Neuronal stem cell (in vitro differentiated cells): ENCODE measurements around the gene POPDC3.

Experiments
- DNase-seq: peaks from one replicate; pipeline ENCODE4 v3.0.0-alpha.2; 2013; ENCODE audit warnings: low spot score
- H2AFZ ChIP-seq: one replicate; pipeline ENCODE4 v1.6.1; 2013; ENCODE audit warnings: mild to moderate bottlenecking, low read length, inconsistent platforms
- H2AK5ac ChIP-seq: 2 replicates; pipeline ENCODE4 v1.6.1; 2013; ENCODE audit warnings: low read depth, mild to moderate bottlenecking, inconsistent platforms, low read length, moderate library complexity, mixed read lengths
- H2BK120ac ChIP-seq: 2 replicates; pipeline ENCODE4 v1.6.1; 2013; ENCODE audit warnings: low read depth, mild to moderate bottlenecking, inconsistent platforms, low read length, moderate library complexity, mixed read lengths
- H2BK12ac ChIP-seq: one replicate; pipeline ENCODE4 v1.6.1; 2013; ENCODE audit warnings: low read length, inconsistent platforms
- H2BK15ac ChIP-seq: 2 replicates; pipeline ENCODE4 v1.6.1; 2013; ENCODE audit warnings: mild to moderate bottlenecking, low read length, inconsistent platforms, mixed read lengths
- H2BK5ac ChIP-seq: one replicate; pipeline ENCODE4 v1.6.1; 2013; ENCODE audit warnings: inconsistent platforms, mild to moderate bottlenecking, low read length, moderate library complexity
- H3K14ac ChIP-seq: one replicate; pipeline ENCODE4 v1.6.1; 2013; ENCODE audit warnings: low read length, inconsistent platforms
- H3K18ac ChIP-seq: 2 replicates; pipeline ENCODE4 v1.6.1; 2013; ENCODE audit warnings: low read length, inconsistent platforms
- H3K23ac ChIP-seq: 2 replicates; pipeline ENCODE4 v1.6.1; 2013; ENCODE audit warnings: low read depth, mild to moderate bottlenecking, mixed read lengths, low read length, inconsistent platforms; ENCODE audit not compliant: poor library complexity
- H3K27ac ChIP-seq: replicated peaks from 3 replicates; pipeline ENCODE4 v1.5.1; 2013; ENCODE audit warnings: low read length, inconsistent platforms
- H3K27me3 ChIP-seq, 3 experiments: 2 replicates each; pipeline ENCODE4 v1.6.1; 2013; ENCODE audit warnings: low read length in 3 of 3, mild to moderate bottlenecking in 2 of 3, inconsistent platforms in 1 of 3, low read depth in 1 of 3, mixed read lengths in 1 of 3, moderate library complexity in 1 of 3; ENCODE audit not compliant: control insufficient read depth in 3 of 3, insufficient read depth in 3 of 3
- H3K36me3 ChIP-seq, 2 donors: replicated peaks in 1 of 2; 2 replicates each; pipeline ENCODE4 v1.6.1; 2013; ENCODE audit warnings: low read length in 2 of 2; ENCODE audit not compliant: control insufficient read depth in 2 of 2, insufficient read depth in 2 of 2
- H3K4ac ChIP-seq: 2 replicates; pipeline ENCODE4 v1.6.1; 2013; ENCODE audit warnings: inconsistent platforms, mild to moderate bottlenecking, low read length, moderate library complexity
- H3K4me1 ChIP-seq, 2 donors: 1 replicate in 1 of 2; 2 replicates in 1 of 2; pipeline ENCODE4 v1.6.1; 2013; ENCODE audit warnings: low read length in 2 of 2, low read depth in 1 of 2; ENCODE audit not compliant: control insufficient read depth in 2 of 2, insufficient read depth in 1 of 2
- H3K4me2 ChIP-seq: one replicate; pipeline ENCODE4 v1.6.1; 2013; ENCODE audit warnings: mild to moderate bottlenecking, low read length, inconsistent platforms; ENCODE audit not compliant: insufficient read depth, poor library complexity, severe bottlenecking
- H3K4me3 ChIP-seq, 2 donors: 2 replicates each; pipeline ENCODE4 v1.5.1; 2013; ENCODE audit warnings: low read length in 2 of 2, mild to moderate bottlenecking in 2 of 2, inconsistent platforms in 1 of 2, moderate library complexity in 1 of 2
- H3K79me1 ChIP-seq: one replicate; pipeline ENCODE4 v1.6.1; 2013; ENCODE audit warnings: low read depth, mild to moderate bottlenecking, inconsistent platforms, low read length, moderate library complexity
- H3K9ac ChIP-seq: one replicate; pipeline ENCODE4 v1.6.1; 2013; ENCODE audit warnings: mild to moderate bottlenecking, low read depth, low read length, inconsistent platforms; ENCODE audit not compliant: poor library complexity
- H3K9me3 ChIP-seq, 2 donors: replicated peaks in 1 of 2; 2 replicates each; pipeline versions ENCODE3 to v1.6.1; 2013; ENCODE audit warnings: low read length in 2 of 2, mild to moderate bottlenecking in 2 of 2, inconsistent platforms in 1 of 2, low read depth in 1 of 2, mixed read lengths in 1 of 2, moderate library complexity in 1 of 2; ENCODE audit not compliant: control insufficient read depth in 2 of 2, insufficient read depth in 1 of 2
- H4K8ac ChIP-seq: one replicate; pipeline ENCODE4 v1.6.1; 2013; ENCODE audit warnings: low read depth, mild to moderate bottlenecking, inconsistent platforms, low read length, moderate library complexity
- H4K91ac ChIP-seq: one replicate; pipeline ENCODE4 v1.6.1; 2013; ENCODE audit warnings: low read length, low read depth, mild to moderate bottlenecking, inconsistent platforms; ENCODE audit not compliant: poor library complexity
- WGBS, 2 donors: extraction: QIAGEN DNeasy Blood & Tissue Kit; methylation state at CpG; one replicate each; pipeline ENCODE4 v1.1.7; 2013; ENCODE audit warnings: missing lambda C conversion rate in 2 of 2, mixed read lengths in 1 of 2; ENCODE audit not compliant: insufficient read length in 2 of 2, insufficient replicate concordance in 1 of 2; ENCODE audit errors: extremely low coverage in 2 of 2; 5-methylcytosine and 5-hydroxymethylcytosine counted together

Gene POPDC3

GRCh38 chr6:105112577-105112976 lies 67.2 kb downstream of the POPDC3 start:
- WGBS, 2 donors = no CpG with 5 or more reads among the region's 1 CpG
- H4K8ac ChIP-seq = no peak overlapping the region

GRCh38 chr6:105111871-105112270 lies 67.9 kb downstream of the POPDC3 start:
- H3K4me1 ChIP-seq = peaks cover 2 to 3% of the 10 kb centered on the region in 2 donors
- no peak overlapping the region for H4K91ac ChIP-seq
- H3K18ac ChIP-seq = no peak overlapping the region
- no peak overlapping the region for H2AK5ac ChIP-seq
- no peak overlapping the region for H2BK15ac ChIP-seq
- DNase-seq = no peak
- no peak overlapping the region for H2AFZ ChIP-seq
- no peak overlapping the region for H3K23ac ChIP-seq
- no peak overlapping the region for H3K4me3 ChIP-seq
- no peak overlapping the region for H3K9ac ChIP-seq
- no peaks in the 10 kb centered on the region for H3K79me1 ChIP-seq
- H3K36me3 ChIP-seq = peaks cover 0 to 13% of the 10 kb centered on the region in 2 donors
- no peak overlapping the region for H2BK12ac ChIP-seq
- no peak overlapping the region for H3K27ac ChIP-seq
- no peak overlapping the region for H2BK5ac ChIP-seq
- WGBS, 2 donors = no CpG with 5 or more reads among the region's 2 CpGs
- no peaks in the 10 kb centered on the region for H3K9me3 ChIP-seq
- H4K8ac ChIP-seq = no peak overlapping the region
- H3K4ac ChIP-seq = no peak overlapping the region
- H3K4me2 ChIP-seq = no peak overlapping the region
- no peak overlapping the region for H3K14ac ChIP-seq
- no peaks in the 10 kb centered on the region for H3K27me3 ChIP-seq
- H2BK120ac ChIP-seq = no peak overlapping the region

More at GRCh38 chr6:105112577-105112976, 67.2 kb downstream of the POPDC3 start:
- Histone ChIP-seq H2AFZ (no peak overlapping the region), H2AK5ac (no peak overlapping the region), H4K91ac (no peak overlapping the region), H3K27me3 (no peaks in the 10 kb centered on the region), H2BK15ac (no peak overlapping the region), H3K18ac (no peak overlapping the region), H3K79me1 (no peaks in the 10 kb centered on the region), H3K27ac (no peak overlapping the region), H3K14ac (no peak overlapping the region), H2BK5ac (no peak overlapping the region), H3K9me3 (no peaks in the 10 kb centered on the region), H3K4me2 (no peak overlapping the region), H3K4me3 (no peak overlapping the region), H2BK120ac (no peak overlapping the region), H3K4ac (no peak overlapping the region), H3K9ac (no peak overlapping the region), H3K36me3 (peaks cover 0 to 13% of the 10 kb centered on the region in 2 donors), H2BK12ac (no peak overlapping the region), H3K4me1 (peaks cover 2 to 3% of the 10 kb centered on the region in 2 donors), H3K23ac (no peak overlapping the region)
- no peak for DNase-seq

GRCh38 chr6:105111105-105111504 lies 68.7 kb downstream of the POPDC3 start:
- Histone ChIP-seq H2AFZ (no peak overlapping the region), H3K14ac (no peak overlapping the region), H3K27me3 (no peaks in the 10 kb centered on the region), H3K9ac (no peak overlapping the region), H2BK5ac (no peak overlapping the region), H3K4ac (no peak overlapping the region), H3K27ac (no peak overlapping the region), H3K4me2 (no peak overlapping the region), H2BK120ac (no peak overlapping the region), H3K23ac (no peak overlapping the region), H3K18ac (no peak overlapping the region), H2BK15ac (no peak overlapping the region), H3K9me3 (no peaks in the 10 kb centered on the region), H2BK12ac (no peak overlapping the region), H3K4me1 (peaks cover under 1 to 1% of the 10 kb centered on the region in 2 donors), H4K91ac (no peak overlapping the region), H3K4me3 (no peak overlapping the region), H4K8ac (no peak overlapping the region), H2AK5ac (no peak overlapping the region), H3K79me1 (no peaks in the 10 kb centered on the region), H3K36me3 (peaks cover 0 to 13% of the 10 kb centered on the region in 2 donors)
- WGBS, 2 donors = no CpG with 5 or more reads among the region's 3 CpGs
- DNase-seq = no peak

- Histone ChIP-seq H2AFZ (no peak overlapping the region), H3K18ac (no peak overlapping the region), H3K79me1 (no peaks in the 10 kb centered on the region), H3K23ac (no peak overlapping the region), H2BK5ac (no peak overlapping the region), H3K4me2 (no peak overlapping the region), H3K9ac (no peak overlapping the region), H3K4me3 (no peak overlapping the region), H2BK12ac (no peak overlapping the region), H3K4me1 (no peaks in the 10 kb centered on the region), H4K91ac (no peak overlapping the region), H3K4ac (no peak overlapping the region), H3K9me3 (no peaks in the 10 kb centered on the region), H2AK5ac (no peak overlapping the region), H4K8ac (no peak overlapping the region), H2BK15ac (no peak overlapping the region), H3K36me3 (peaks cover 0 to 13% of the 10 kb centered on the region in 2 donors), H2BK120ac (no peak overlapping the region), H3K27ac (no peak overlapping the region), H3K14ac (no peak overlapping the region), H3K27me3 (no peaks in the 10 kb centered on the region)
- DNase-seq = no peak
- no CpG with 5 or more reads among the region's 8 CpGs for WGBS, 2 donors
Measured at GRCh38 chr6:105109955-105110895, 69.6 kb downstream of the POPDC3 start.
